SK-N-SH treated with all-trans-retinoic acid at 6 μM for 48 hours (cell line): Measurements from ENCODE around the gene SRGAP2C.
"Not testable (repeated sequence)": the region's sequence is repeated elsewhere in the genome, so short reads cannot be mapped to it uniquely, and the experiment has no call there.

Source experiments
- ATAC-seq: fragments of 200-7000 bp; cut with Tn5 transposase; 3 replicates; pipeline ENCODE4 v1.9.1; 2020; ENCODE audit warnings: mild to moderate bottlenecking, moderate library complexity
- BACH2 ChIP-seq: fragments of 250-450 bp; sonication (Bioruptor Pico); IDR thresholded peaks from 2 replicates; pipeline ENCODE4 v1.9.0; 2021; ENCODE audit warnings: mild to moderate bottlenecking, borderline replicate concordance
- CSDC2 ChIP-seq: fragments of 250-450 bp; sonication (Bioruptor Pico); IDR thresholded peaks from 2 replicates; pipeline ENCODE4 v1.5.0; 2020; ENCODE audit warnings: mild to moderate bottlenecking, moderate library complexity
- CSRNP3 ChIP-seq: fragments of 250-450 bp; sonication (Bioruptor Pico); IDR thresholded peaks from 2 replicates; pipeline ENCODE4 v1.5.1; 2021; ENCODE audit warnings: mild to moderate bottlenecking, moderate library complexity
- ESRRG ChIP-seq: fragments of 250-450 bp; sonication (Bioruptor Pico); IDR thresholded peaks from 2 replicates; pipeline ENCODE4 v1.6.1; 2021; ENCODE audit warnings: mild to moderate bottlenecking
- GLIS3 ChIP-seq: fragments of 250-450 bp; sonication (Bioruptor Pico); IDR thresholded peaks from 2 replicates; pipeline ENCODE4 v1.5.0; 2020; ENCODE audit warnings: mild to moderate bottlenecking, moderate library complexity
- ISL1 ChIP-seq: fragments of 250-450 bp; sonication (Bioruptor Pico); IDR thresholded peaks from 2 replicates; pipeline ENCODE4 v2.1.2; 2022; ENCODE audit warnings: mild to moderate bottlenecking, moderate library complexity
- OSR1 ChIP-seq: fragments of 250-450 bp; sonication (Bioruptor Pico); IDR thresholded peaks from 2 replicates; pipeline ENCODE4 v1.8.0; 2022; ENCODE audit warnings: moderate library complexity, mild to moderate bottlenecking, inconsistent platforms
- PATZ1 ChIP-seq: fragments of 250-450 bp; sonication (Bioruptor Pico); IDR thresholded peaks from 2 replicates; pipeline ENCODE4 v1.8.0; 2020; ENCODE audit warnings: mild to moderate bottlenecking, moderate library complexity, borderline replicate concordance
- PPARA ChIP-seq: fragments of 250-450 bp; sonication (Bioruptor Pico); IDR thresholded peaks from 2 replicates; pipeline ENCODE4 v1.5.0; 2020; ENCODE audit warnings: mild to moderate bottlenecking, borderline replicate concordance
- SNAI2 ChIP-seq: fragments of 250-450 bp; sonication (Bioruptor Pico); IDR thresholded peaks from 2 replicates; pipeline ENCODE4 v1.5.0; 2020; ENCODE audit warnings: mild to moderate bottlenecking, moderate library complexity
- TCF4 ChIP-seq: fragments of 250-450 bp; sonication (Bioruptor Pico); IDR thresholded peaks from 2 replicates; pipeline ENCODE4 v1.8.0; 2021; ENCODE audit warnings: mild to moderate bottlenecking, moderate library complexity, borderline replicate concordance
- TSHZ2 ChIP-seq: fragments of 250-450 bp; sonication (Bioruptor Pico); IDR thresholded peaks from 2 replicates; pipeline ENCODE4 v1.5.0; 2020; ENCODE audit warnings: mild to moderate bottlenecking, moderate library complexity
- ZC3H10 ChIP-seq: fragments of 250-450 bp; sonication (Bioruptor Pico); IDR thresholded peaks from 2 replicates; pipeline ENCODE4 v1.5.1; 2021; ENCODE audit warnings: mild to moderate bottlenecking, moderate library complexity
- ZFP3 ChIP-seq: fragments of 250-450 bp; sonication (Bioruptor Pico); IDR thresholded peaks from 2 replicates; pipeline ENCODE4 v1.5.0; 2020; ENCODE audit warnings: mild to moderate bottlenecking, moderate library complexity
- ZFP30 ChIP-seq: fragments of 450-650 bp; formaldehyde crosslinking; IDR thresholded peaks from 2 replicates; pipeline ENCODE4 v1.5.0; 2022; ENCODE audit warnings: mild to moderate bottlenecking, moderate library complexity
- ZNF565 ChIP-seq: fragments of 450-650 bp; formaldehyde crosslinking; conservative IDR thresholded peaks from 2 replicates; pipeline ENCODE4 v1.5.0; 2020; ENCODE audit warnings: low read depth, mild to moderate bottlenecking, moderate library complexity
- ZNF70 ChIP-seq: fragments of 450-650 bp; formaldehyde crosslinking; IDR thresholded peaks from 2 replicates; pipeline ENCODE4 v1.5.0; 2020; ENCODE audit warnings: mild to moderate bottlenecking, moderate library complexity
- ZNF8 ChIP-seq: fragments of 450-650 bp; formaldehyde crosslinking; IDR thresholded peaks from 2 replicates; pipeline ENCODE4 v1.5.0; 2020; ENCODE audit warnings: mild to moderate bottlenecking, moderate library complexity
- TF ChIP-seq, protein P1 (sequence below): fragments of 250-450 bp; sonication (Bioruptor Pico); IDR thresholded peaks from 2 replicates; pipeline ENCODE4 v1.8.0; 2021; ENCODE audit warnings: low read depth, mild to moderate bottlenecking, moderate library complexity, borderline replicate concordance
- TF ChIP-seq, protein P2 (sequence below): fragments of 250-450 bp; sonication (Bioruptor Pico); IDR thresholded peaks from 2 replicates; pipeline ENCODE4 v1.5.1; 2020; ENCODE audit warnings: low read depth, mild to moderate bottlenecking, moderate library complexity

The SRGAP2C gene

GRCh38 chr1:121418369-121419049 lies 233.7 kb downstream of the SRGAP2C start:
- TF ChIP-seq ISL1 (no peak), PPARA (CRISPR knock-in tag) (no peak), OSR1 (CRISPR knock-in tag) (no peak), GLIS3 (CRISPR knock-in tag) (no peak)
- peak; percentile 72 for ATAC-seq

- ATAC-seq = not testable (repeated sequence)
Measured at GRCh38 chr1:121419050-121419615, 234.4 kb downstream of the SRGAP2C start.

DNA sequence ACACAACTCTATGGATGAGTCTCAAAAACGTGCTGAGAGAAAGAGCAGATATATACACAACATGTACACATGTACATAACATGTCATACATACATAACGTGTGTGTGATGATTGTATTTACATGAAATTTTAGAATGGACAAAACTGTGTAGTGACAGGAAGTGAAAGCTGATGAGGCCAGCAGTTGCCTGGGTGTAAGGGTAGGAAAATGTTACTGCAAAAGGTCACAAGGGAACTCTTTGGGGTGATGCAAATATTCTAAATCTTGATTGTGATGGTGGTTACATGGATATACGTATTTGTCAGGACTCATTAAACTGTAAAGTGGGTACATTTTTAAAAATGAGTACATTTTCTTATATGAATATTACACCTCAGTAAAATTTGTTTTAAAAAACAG lies 236.7 kb downstream of the SRGAP2C start:
- ATAC-seq = not testable (repeated sequence)

DNA sequence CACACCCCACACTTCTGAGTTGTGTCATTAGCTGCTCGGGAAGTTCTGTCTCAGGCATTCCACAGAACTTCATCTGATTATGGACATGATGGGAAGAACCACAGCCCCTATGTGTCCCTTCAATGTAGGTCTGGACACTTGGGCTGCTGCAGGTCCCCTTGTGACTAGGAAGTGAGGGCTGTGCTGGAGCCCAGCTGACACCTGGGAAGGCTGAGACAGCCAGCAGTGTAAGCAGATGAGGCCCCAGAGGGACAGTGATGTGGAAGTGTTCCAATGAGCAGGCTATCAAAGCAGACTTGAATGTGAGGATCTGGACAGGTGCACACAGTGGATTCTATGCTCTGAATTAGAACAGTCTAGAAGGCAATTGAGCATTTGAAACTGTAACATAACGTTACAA lies 239.2 kb downstream of the SRGAP2C start:
- not testable (repeated sequence) for ATAC-seq

- ATAC-seq = not testable (repeated sequence)
Measured at GRCh38 chr1:121433517-121433916, 248.7 kb downstream of the SRGAP2C start.

DNA sequence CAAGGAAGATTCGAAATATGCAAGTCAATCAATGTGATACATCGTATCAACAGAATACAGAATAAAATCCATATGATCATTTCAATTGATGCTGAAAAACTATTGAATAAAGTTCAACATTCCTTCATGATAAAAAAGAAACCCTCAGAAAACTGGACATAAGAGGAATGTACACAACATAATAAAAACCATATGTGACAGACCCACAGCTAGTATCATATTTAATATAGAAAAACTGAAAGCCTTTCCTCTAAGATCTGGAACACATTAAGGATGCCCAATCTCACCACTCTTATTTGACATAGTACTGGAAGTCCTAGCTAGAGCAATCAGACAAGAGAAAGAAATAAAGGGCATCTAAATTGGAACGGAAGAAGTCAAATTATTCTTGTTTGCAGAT lies 254.1 kb downstream of the SRGAP2C start:
- peak; percentile 52; the same call in 2 of the 3 replicates for ATAC-seq

DNA sequence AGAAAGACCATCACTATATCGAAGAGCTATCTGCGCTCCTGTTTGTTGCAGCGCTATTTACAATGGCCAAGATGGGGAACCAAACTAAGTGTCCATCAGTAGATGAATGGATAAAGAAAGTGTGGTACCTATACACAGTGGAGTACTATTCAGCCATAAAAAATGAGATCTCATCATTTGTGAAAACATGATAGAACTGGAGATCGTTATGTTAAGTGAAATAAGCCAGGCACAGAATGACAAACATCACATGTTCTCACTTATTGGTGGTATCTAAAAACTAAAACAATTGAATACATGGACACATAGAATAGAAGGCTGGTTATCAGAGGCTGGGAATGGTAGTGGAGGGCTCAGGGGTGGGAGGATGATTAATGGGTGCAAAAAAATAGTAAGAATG lies 256.2 kb downstream of the SRGAP2C start:
- TF ChIP-seq PATZ1 (CRISPR knock-in tag) = no peak
- TF ChIP-seq ZC3H10 (CRISPR knock-in tag) = no peak
- TF ChIP-seq TSHZ2 = no peak
- TF ChIP-seq, protein P1, sequence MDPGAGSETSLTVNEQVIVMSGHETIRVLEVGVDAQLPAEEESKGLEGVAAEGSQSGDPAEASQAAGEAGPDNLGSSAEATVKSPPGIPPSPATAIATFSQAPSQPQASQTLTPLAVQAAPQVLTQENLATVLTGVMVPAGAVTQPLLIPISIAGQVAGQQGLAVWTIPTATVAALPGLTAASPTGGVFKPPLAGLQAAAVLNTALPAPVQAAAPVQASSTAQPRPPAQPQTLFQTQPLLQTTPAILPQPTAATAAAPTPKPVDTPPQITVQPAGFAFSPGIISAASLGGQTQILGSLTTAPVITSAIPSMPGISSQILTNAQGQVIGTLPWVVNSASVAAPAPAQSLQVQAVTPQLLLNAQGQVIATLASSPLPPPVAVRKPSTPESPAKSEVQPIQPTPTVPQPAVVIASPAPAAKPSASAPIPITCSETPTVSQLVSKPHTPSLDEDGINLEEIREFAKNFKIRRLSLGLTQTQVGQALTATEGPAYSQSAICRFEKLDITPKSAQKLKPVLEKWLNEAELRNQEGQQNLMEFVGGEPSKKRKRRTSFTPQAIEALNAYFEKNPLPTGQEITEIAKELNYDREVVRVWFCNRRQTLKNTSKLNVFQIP (CRISPR knock-in tag) = no peak
- TF ChIP-seq ESRRG = no peak
- TF ChIP-seq, protein P2, sequence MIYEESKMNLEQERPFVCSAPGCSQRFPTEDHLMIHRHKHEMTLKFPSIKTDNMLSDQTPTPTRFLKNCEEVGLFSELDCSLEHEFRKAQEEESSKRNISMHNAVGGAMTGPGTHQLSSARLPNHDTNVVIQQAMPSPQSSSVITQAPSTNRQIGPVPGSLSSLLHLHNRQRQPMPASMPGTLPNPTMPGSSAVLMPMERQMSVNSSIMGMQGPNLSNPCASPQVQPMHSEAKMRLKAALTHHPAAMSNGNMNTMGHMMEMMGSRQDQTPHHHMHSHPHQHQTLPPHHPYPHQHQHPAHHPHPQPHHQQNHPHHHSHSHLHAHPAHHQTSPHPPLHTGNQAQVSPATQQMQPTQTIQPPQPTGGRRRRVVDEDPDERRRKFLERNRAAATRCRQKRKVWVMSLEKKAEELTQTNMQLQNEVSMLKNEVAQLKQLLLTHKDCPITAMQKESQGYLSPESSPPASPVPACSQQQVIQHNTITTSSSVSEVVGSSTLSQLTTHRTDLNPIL (CRISPR knock-in tag) = no peak
- no peak for TF ChIP-seq PPARA (CRISPR knock-in tag)
- no peak for TF ChIP-seq SNAI2 (CRISPR knock-in tag)
- no peak for TF ChIP-seq ZNF565 (CRISPR knock-in tag)
- no peak for TF ChIP-seq GLIS3 (CRISPR knock-in tag)
- TF ChIP-seq ZNF70 (CRISPR knock-in tag) = no peak
- no peak for TF ChIP-seq ZNF8
- TF ChIP-seq BACH2 = no peak
- TF ChIP-seq ZFP30 (CRISPR knock-in tag) = no peak
- TF ChIP-seq ZFP3 (CRISPR knock-in tag) = no peak
- no peak for TF ChIP-seq CSDC2 (CRISPR knock-in tag)
- TF ChIP-seq OSR1 (CRISPR knock-in tag) = no peak
- TF ChIP-seq TCF4 (CRISPR knock-in tag) = no peak
- TF ChIP-seq CSRNP3 (CRISPR knock-in tag) = no peak
- TF ChIP-seq ISL1 = no peak
- TF ChIP-seq, all 23 proteins: peak for 0
- ATAC-seq = no peak
